ENCODE data around the gene TMEM26. TPM values are rescaled to one million over a fixed set of nuclear protein-coding genes. Genes with fewer than 3 reads are reported as not detected.

Gene TMEM26
- total RNA-seq, 1 donor from 2014 or later = 3.4 TPM

GRCh38 chr10:61376377-61376776, 76.8 kb downstream of the TMEM26 start:
- TF ChIP-seq, protein P1, sequence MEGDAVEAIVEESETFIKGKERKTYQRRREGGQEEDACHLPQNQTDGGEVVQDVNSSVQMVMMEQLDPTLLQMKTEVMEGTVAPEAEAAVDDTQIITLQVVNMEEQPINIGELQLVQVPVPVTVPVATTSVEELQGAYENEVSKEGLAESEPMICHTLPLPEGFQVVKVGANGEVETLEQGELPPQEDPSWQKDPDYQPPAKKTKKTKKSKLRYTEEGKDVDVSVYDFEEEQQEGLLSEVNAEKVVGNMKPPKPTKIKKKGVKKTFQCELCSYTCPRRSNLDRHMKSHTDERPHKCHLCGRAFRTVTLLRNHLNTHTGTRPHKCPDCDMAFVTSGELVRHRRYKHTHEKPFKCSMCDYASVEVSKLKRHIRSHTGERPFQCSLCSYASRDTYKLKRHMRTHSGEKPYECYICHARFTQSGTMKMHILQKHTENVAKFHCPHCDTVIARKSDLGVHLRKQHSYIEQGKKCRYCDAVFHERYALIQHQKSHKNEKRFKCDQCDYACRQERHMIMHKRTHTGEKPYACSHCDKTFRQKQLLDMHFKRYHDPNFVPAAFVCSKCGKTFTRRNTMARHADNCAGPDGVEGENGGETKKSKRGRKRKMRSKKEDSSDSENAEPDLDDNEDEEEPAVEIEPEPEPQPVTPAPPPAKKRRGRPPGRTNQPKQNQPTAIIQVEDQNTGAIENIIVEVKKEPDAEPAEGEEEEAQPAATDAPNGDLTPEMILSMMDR (conservative IDR thresholded peaks at IDR 0.05) = no peak
- DNase-seq (ENCODE audit: extremely low spot score, unreplicated experiment) = no peak
- H3K27me3 Mint-ChIP-seq = no peaks in the 10 kb centered on the region
- no peaks in the 10 kb centered on the region for H3K9me3 Mint-ChIP-seq
- H3K36me3 Mint-ChIP-seq = no peaks in the 10 kb centered on the region
- no peak overlapping the region for H3K4me3 Mint-ChIP-seq
- H3K4me1 Mint-ChIP-seq (ENCODE audit: unreplicated experiment) = no peaks in the 10 kb centered on the region
- H3K27ac Mint-ChIP-seq = no peak overlapping the region

DNA sequence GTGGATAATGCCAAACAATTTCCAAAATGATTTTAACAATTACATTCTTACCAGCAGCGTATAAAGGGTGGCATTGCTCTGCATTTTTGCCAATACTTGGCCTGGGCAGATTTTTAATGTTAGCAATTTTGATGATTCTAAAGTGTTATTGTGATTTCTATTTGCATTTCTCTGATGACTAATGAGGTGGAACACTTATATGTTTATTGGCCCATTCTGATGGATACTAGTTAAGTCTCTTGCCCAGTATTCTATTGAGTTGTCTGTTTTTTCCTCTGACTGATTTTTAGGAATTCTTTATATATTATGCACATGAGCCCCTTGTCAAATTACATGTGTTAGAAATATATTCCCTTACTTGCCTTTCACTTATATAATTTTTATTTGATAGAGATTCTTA, 86.8 kb downstream of the TMEM26 start:
- peaks cover 3% of the 10 kb centered on the region for H3K27me3 Mint-ChIP-seq
- no peak overlapping the region for H3K4me3 Mint-ChIP-seq

DNA sequence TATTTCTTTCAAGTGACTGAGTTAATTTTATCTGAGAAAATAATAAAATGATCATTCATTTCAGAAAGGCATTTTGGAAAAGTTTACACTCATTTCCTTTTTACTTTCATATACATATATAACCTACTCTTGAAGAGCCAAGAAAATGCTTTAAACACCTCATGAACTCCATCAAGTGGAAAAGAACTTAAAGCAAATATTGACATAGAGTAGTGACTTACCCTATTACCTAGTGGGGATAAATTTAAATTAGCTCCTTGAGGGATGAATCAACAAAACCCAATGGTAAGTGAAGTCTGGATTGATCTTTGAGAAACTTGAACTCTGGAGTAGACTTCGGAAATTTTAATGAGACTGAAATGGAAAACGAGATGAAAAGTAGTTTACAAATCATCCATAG, 88.6 kb downstream of the TMEM26 start:
- peaks cover 3% of the 10 kb centered on the region for H3K27me3 Mint-ChIP-seq
- H3K4me3 Mint-ChIP-seq = no peak overlapping the region
- H3K27ac Mint-ChIP-seq = no peak overlapping the region

More for the DNA sequence above, 86.8 kb downstream of the TMEM26 start:
- Mint-ChIP-seq H3K27ac (no peak overlapping the region), H3K4me1 (ENCODE audit: unreplicated experiment) (no peaks in the 10 kb centered on the region), H3K36me3 (no peaks in the 10 kb centered on the region), H3K9me3 (no peaks in the 10 kb centered on the region)
- DNase-seq (ENCODE audit: extremely low spot score, unreplicated experiment) = no peak
- TF ChIP-seq, protein P1 (conservative IDR thresholded peaks at IDR 0.05) = no peak

DNA sequence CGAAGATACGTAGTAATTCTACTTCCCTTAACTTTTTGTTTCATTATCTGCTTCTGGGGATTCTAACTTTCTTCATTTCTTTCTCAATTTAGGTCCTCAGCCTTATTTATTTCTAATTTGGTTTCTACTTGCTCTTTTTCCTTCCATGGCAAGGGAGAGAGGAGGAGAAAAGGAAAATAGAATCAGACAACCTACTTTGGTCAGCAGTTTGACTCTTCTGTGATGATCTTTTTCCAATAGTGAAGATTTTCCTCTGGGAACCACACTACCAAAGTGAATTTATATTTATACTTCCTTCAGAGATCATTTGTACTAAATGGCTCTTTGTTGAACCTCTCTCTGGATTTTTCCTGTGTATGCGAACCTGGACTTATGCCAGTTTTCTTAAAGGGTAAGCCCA, 90.2 kb downstream of the TMEM26 start:
- Mint-ChIP-seq H3K9me3 (no peaks in the 10 kb centered on the region), H3K27me3 (no peaks in the 10 kb centered on the region), H3K27ac (no peak overlapping the region), H3K36me3 (no peaks in the 10 kb centered on the region), H3K4me3 (no peak overlapping the region), H3K4me1 (ENCODE audit: unreplicated experiment) (no peaks in the 10 kb centered on the region)
- TF ChIP-seq, protein P1 (conservative IDR thresholded peaks at IDR 0.05) = no peak
- DNase-seq (ENCODE audit: extremely low spot score, unreplicated experiment) = no peak

More for the DNA sequence above, 88.6 kb downstream of the TMEM26 start:
- TF ChIP-seq, protein P1 (conservative IDR thresholded peaks at IDR 0.05) = no peak
- Mint-ChIP-seq H3K36me3 (no peaks in the 10 kb centered on the region), H3K9me3 (no peaks in the 10 kb centered on the region), H3K4me1 (ENCODE audit: unreplicated experiment) (no peaks in the 10 kb centered on the region)
- DNase-seq (ENCODE audit: extremely low spot score, unreplicated experiment) = no peak

DNA sequence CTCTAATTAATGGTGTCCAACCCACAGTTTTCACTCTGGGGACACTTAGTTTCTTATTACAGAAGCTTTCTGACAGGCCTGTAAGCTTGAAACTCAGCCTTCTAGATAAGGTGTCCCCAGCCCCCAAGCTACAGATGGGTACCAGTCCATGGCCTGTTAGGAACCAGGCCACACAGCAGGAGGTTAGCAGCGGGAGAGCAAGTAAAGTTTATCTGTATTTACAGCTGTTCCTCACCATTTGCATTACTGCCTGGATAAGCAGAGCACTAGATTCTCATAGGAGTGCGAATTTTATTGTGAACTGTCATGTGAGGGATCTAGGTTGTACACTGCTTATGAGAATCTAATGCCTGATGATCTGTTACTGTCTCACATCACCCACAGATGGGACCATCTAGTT, 93.7 kb downstream of the TMEM26 start:
- TF ChIP-seq, protein P1 (conservative IDR thresholded peaks at IDR 0.05) = no peak
- H3K27me3 Mint-ChIP-seq = peaks cover 4% of the 10 kb centered on the region
- H3K27ac Mint-ChIP-seq = no peak overlapping the region
- H3K4me3 Mint-ChIP-seq = no peak overlapping the region
- no peaks in the 10 kb centered on the region for H3K36me3 Mint-ChIP-seq
- H3K9me3 Mint-ChIP-seq = no peaks in the 10 kb centered on the region
- no peak for DNase-seq (ENCODE audit: extremely low spot score, unreplicated experiment)
- peaks cover 6% of the 10 kb centered on the region for H3K4me1 Mint-ChIP-seq (ENCODE audit: unreplicated experiment)

- no peak for DNase-seq (ENCODE audit: extremely low spot score, unreplicated experiment)
- no peaks in the 10 kb centered on the region for H3K9me3 Mint-ChIP-seq
- H3K36me3 Mint-ChIP-seq = no peaks in the 10 kb centered on the region
- H3K27ac Mint-ChIP-seq = no peak overlapping the region
- TF ChIP-seq, protein P1 (conservative IDR thresholded peaks at IDR 0.05) = no peak
- peaks cover 6% of the 10 kb centered on the region for H3K4me1 Mint-ChIP-seq (ENCODE audit: unreplicated experiment)
- no peak overlapping the region for H3K4me3 Mint-ChIP-seq
- peaks cover 13% of the 10 kb centered on the region for H3K27me3 Mint-ChIP-seq
These were observed 95.5 kb downstream of the TMEM26 start for GRCh38 chr10:61357687-61358086.
